BJ (cell line): ENCODE results near the gene LCN10. TPM values are rescaled to one million over a fixed set of nuclear protein-coding genes. Genes with fewer than 3 reads are reported as not detected.

ENCODE experiments used
- CTCF ChIA-PET: fragments of 350-600 bp; formaldehyde crosslinking; extraction: SDS; loops from one replicate; lab custom pipeline; 2021; ENCODE audit warnings: antibody characterized with exemption, inconsistent platforms; lab: Yijun Ruan, JAX
- POLR2A ChIA-PET: fragments of 300-600 bp; sonication (Branson Sonifier 250); formaldehyde crosslinking; extraction: SDS; loops from one replicate; lab custom pipeline; 2021; ENCODE audit warnings: antibody characterized with exemption; lab: Charles Lee
- DNase-seq: peaks from one replicate; pipeline ENCODE4 v3.0.0-alpha.2; 2011; ENCODE audit warnings: low read depth
- H3K27me3 ChIP-seq: 2 replicates; pipeline ENCODE4 v1.6.0; 2011; ENCODE audit warnings: low read length; ENCODE audit not compliant: control insufficient read depth, insufficient read depth
- H3K36me3 ChIP-seq: 2 replicates; pipeline ENCODE4 v1.5.1; 2011; ENCODE audit warnings: low read length; ENCODE audit not compliant: control insufficient read depth, insufficient read depth
- H3K4me3 ChIP-seq: 2 replicates; pipeline ENCODE4 v1.5.1; 2011; ENCODE audit warnings: low read depth, mild to moderate bottlenecking, control low read depth, low read length
- CTCF ChIP-seq: IDR thresholded peaks from 2 replicates; pipeline ENCODE4 v1.5.1; 2011; ENCODE audit warnings: low read depth, mild to moderate bottlenecking, control low read depth, inconsistent platforms, low read length, moderate library complexity; ENCODE audit not compliant: insufficient read depth
- polyA plus RNA-seq: library from polyadenylated mRNA; depleted of rRNA; stranded (reverse); fragments of >200 nt; gene quantifications from 2 replicates; pipeline ENCODE4 v1.2.3, GENCODE V29; 2011

LCN10 gene
- polyA plus RNA-seq, 1 experiment = not detected

GRCh38 chr9:136718345-136719194, 24.2 kb downstream of the LCN10 start:
- TF ChIP-seq CTCF = no peak
- ChIA-PET CTCF (no interaction called here), POLR2A (interaction anchor here (1.0 kb wide), 1 partner anchor 10 kb away, joined by 4 read pairs; no protein-coding TSS in a partner anchor)
- Histone ChIP-seq H3K27me3 (peaks cover 3% of the 10 kb centered on the region; the same call in 1 of the 2 replicates), H3K36me3 (peaks cover 19% of the 10 kb centered on the region), H3K4me3 (no peak overlapping the region)
- no peak for DNase-seq

- H3K36me3 ChIP-seq = peaks cover 8% of the 10 kb centered on the region
- peaks cover 6% of the 10 kb centered on the region; the same call in 1 of the 2 replicates for H3K27me3 ChIP-seq
- POLR2A ChIA-PET = no interaction called here
- TF ChIP-seq CTCF = no peak
- no peak for DNase-seq
- CTCF ChIA-PET = no interaction called here
- H3K4me3 ChIP-seq = no peak overlapping the region
Measured at GRCh38 chr9:136717399-136717798, 25.3 kb downstream of the LCN10 start.

- Histone ChIP-seq H3K36me3 (no peaks in the 10 kb centered on the region), H3K27me3 (peaks cover 6% of the 10 kb centered on the region; the same call in 1 of the 2 replicates), H3K4me3 (no peak overlapping the region)
- no peak for TF ChIP-seq CTCF
- CTCF ChIA-PET = interaction anchor here (1.0 to 1.5 kb wide), 2 partner anchors 43 to 227 kb away, joined by 3 to 7 read pairs; no protein-coding TSS in a partner anchor
- POLR2A ChIA-PET = no interaction called here
- no peak for DNase-seq
Measured at GRCh38 chr9:136714893-136715274, 27.9 kb downstream of the LCN10 start.

GRCh38 chr9:136714096-136714892, 28.4 kb downstream of the LCN10 start:
- Histone ChIP-seq H3K4me3 (no peak overlapping the region), H3K36me3 (no peaks in the 10 kb centered on the region), H3K27me3 (peaks cover 6% of the 10 kb centered on the region; the same call in 1 of the 2 replicates)
- TF ChIP-seq CTCF = no peak
- ChIA-PET CTCF (interaction anchor here (1.0 to 1.8 kb wide), 2 partner anchors 14 to 43 kb away, joined by 3 to 9 read pairs; no protein-coding TSS in a partner anchor), POLR2A (no interaction called here)
- DNase-seq = no peak
